ENCODE results near the gene ZSCAN20. TPM values are rescaled to one million over a fixed set of nuclear protein-coding genes. Genes with fewer than 3 reads are reported as not detected.

ZSCAN20 gene
- total RNA-seq, 1 donor from 2014 or later = 14.8 TPM

GRCh38 chr1:33512226-33513011, 40.0 kb downstream of the ZSCAN20 start:
- no peak overlapping the region for H3K27ac Mint-ChIP-seq
- H3K9me3 ChIP-seq (ENCODE audit: low read depth) = no peaks in the 10 kb centered on the region
- H3K4me1 Mint-ChIP-seq = peaks cover 6% of the 10 kb centered on the region
- H3F3A ChIP-seq (ENCODE audit: low read depth) = no peaks in the 10 kb centered on the region
- H3K4me2 ChIP-seq = no peak overlapping the region
- no peaks in the 10 kb centered on the region for H3K36me3 ChIP-seq
- H3K79me2 ChIP-seq (ENCODE audit: low read depth) = no peaks in the 10 kb centered on the region
- no peak overlapping the region for H3K9ac ChIP-seq
- H3K27ac ChIP-seq = no peak overlapping the region
- H2AFZ ChIP-seq (replicated peaks) = no peak overlapping the region
- no peaks in the 10 kb centered on the region for H3K4me1 ChIP-seq
- H3K4me3 Mint-ChIP-seq = no peak overlapping the region
- H3K27me3 Mint-ChIP-seq (ENCODE audit: insufficient read depth, low read depth) = peaks cover 6% of the 10 kb centered on the region
- peaks cover 8% of the 10 kb centered on the region for H3K9me3 Mint-ChIP-seq
- no peaks in the 10 kb centered on the region for H3K27me3 ChIP-seq
- no peaks in the 10 kb centered on the region for H3K36me3 Mint-ChIP-seq
- H3K4me3 ChIP-seq = no peak overlapping the region
- TF ChIP-seq EZH2 (IDR thresholded peaks at IDR 0.05) (no peak), CTCF (IDR thresholded peaks at IDR 0.05) (no peak), EZH2phosphoT487 (IDR thresholded peaks at IDR 0.05) (no peak)
- no peaks in the 10 kb centered on the region for H4K20me1 ChIP-seq (ENCODE audit: low read depth)
- DNase-seq (ENCODE audit: low spot score) = no peak

- no peak overlapping the region for H3K27ac Mint-ChIP-seq
These were observed 42.7 kb downstream of the ZSCAN20 start for GRCh38 chr1:33515112-33515511.

GRCh38 chr1:33515607-33516006, 43.2 kb downstream of the ZSCAN20 start:
- Histone ChIP-seq H3K9me3 (ENCODE audit: low read depth) (no peaks in the 10 kb centered on the region), H3K4me2 (no peak overlapping the region), H3K9ac (no peak overlapping the region), H3K27ac (no peak overlapping the region), H3K36me3 (no peaks in the 10 kb centered on the region), H3K4me3 (no peak overlapping the region), H2AFZ (replicated peaks) (no peak overlapping the region), H3K27me3 (no peaks in the 10 kb centered on the region), H4K20me1 (ENCODE audit: low read depth) (no peaks in the 10 kb centered on the region), H3K4me1 (no peaks in the 10 kb centered on the region), H3K79me2 (ENCODE audit: low read depth) (no peaks in the 10 kb centered on the region), H3F3A (ENCODE audit: low read depth) (no peaks in the 10 kb centered on the region)
- peaks cover 6% of the 10 kb centered on the region for H3K27me3 Mint-ChIP-seq (ENCODE audit: insufficient read depth, low read depth)
- no peak overlapping the region for H3K4me3 Mint-ChIP-seq
- H3K27ac Mint-ChIP-seq = no peak overlapping the region
- no peak for DNase-seq (ENCODE audit: low spot score)
- peaks cover 1% of the 10 kb centered on the region for H3K9me3 Mint-ChIP-seq
- no peak for TF ChIP-seq EZH2phosphoT487 (IDR thresholded peaks at IDR 0.05)
- no peak for TF ChIP-seq CTCF (IDR thresholded peaks at IDR 0.05)
- no peak for TF ChIP-seq EZH2 (IDR thresholded peaks at IDR 0.05)
- no peaks in the 10 kb centered on the region for H3K36me3 Mint-ChIP-seq
- H3K4me1 Mint-ChIP-seq = peaks cover 6% of the 10 kb centered on the region

More at GRCh38 chr1:33515112-33515511, 42.7 kb downstream of the ZSCAN20 start:
- TF ChIP-seq EZH2phosphoT487 (IDR thresholded peaks at IDR 0.05) (no peak), CTCF (IDR thresholded peaks at IDR 0.05) (no peak), EZH2 (IDR thresholded peaks at IDR 0.05) (no peak)
- Mint-ChIP-seq H3K36me3 (no peaks in the 10 kb centered on the region), H3K27me3 (ENCODE audit: insufficient read depth, low read depth) (peaks cover 6% of the 10 kb centered on the region), H3K9me3 (peaks cover 5% of the 10 kb centered on the region), H3K4me3 (no peak overlapping the region), H3K4me1 (peaks cover 6% of the 10 kb centered on the region)
- Histone ChIP-seq H3K27me3 (no peaks in the 10 kb centered on the region), H3F3A (ENCODE audit: low read depth) (no peaks in the 10 kb centered on the region), H3K9me3 (ENCODE audit: low read depth) (no peaks in the 10 kb centered on the region), H2AFZ (replicated peaks) (no peak overlapping the region), H3K9ac (no peak overlapping the region), H3K27ac (no peak overlapping the region), H4K20me1 (ENCODE audit: low read depth) (no peaks in the 10 kb centered on the region), H3K79me2 (ENCODE audit: low read depth) (no peaks in the 10 kb centered on the region), H3K4me1 (no peaks in the 10 kb centered on the region), H3K4me2 (no peak overlapping the region), H3K4me3 (no peak overlapping the region), H3K36me3 (no peaks in the 10 kb centered on the region)
- no peak for DNase-seq (ENCODE audit: low spot score)
